ENCODE data around the gene FAM13A. TPM values are rescaled to one million over a fixed set of nuclear protein-coding genes. Genes with fewer than 3 reads are reported as not detected.

FAM13A gene
- polyA plus RNA-seq, 1 donor from 2014 or later = 4.0 TPM

GRCh38 chr4:88938138-88938537, 118.8 kb downstream of the FAM13A start:
- no peak overlapping the region for H3K4me2 ChIP-seq (ENCODE audit: low read length)

GRCh38 chr4:88937081-88937480, 119.9 kb downstream of the FAM13A start:
- no peak overlapping the region for H3K4me2 ChIP-seq (ENCODE audit: low read length)
- no peaks in the 10 kb centered on the region for H3K9me2 ChIP-seq (ENCODE audit: insufficient read depth, low read length)
- H3K9me3 ChIP-seq (ENCODE audit: low read length) = no peaks in the 10 kb centered on the region
- no peak overlapping the region for H3K9ac ChIP-seq (ENCODE audit: low read length)
- no peak overlapping the region for H3K4me3 ChIP-seq (ENCODE audit: low read length)
- H3K27me3 ChIP-seq (ENCODE audit: insufficient read depth, low read depth, low read length) = no peaks in the 10 kb centered on the region
- no peaks in the 10 kb centered on the region for H4K20me1 ChIP-seq (ENCODE audit: insufficient read depth)
- H3K79me2 ChIP-seq (replicated peaks; ENCODE audit: insufficient read depth, low read length) = no peaks in the 10 kb centered on the region
- H3F3A ChIP-seq (ENCODE audit: insufficient read depth, low read length, poor library complexity, severe bottlenecking) = no peaks in the 10 kb centered on the region
- no peaks in the 10 kb centered on the region for H3K36me3 ChIP-seq (ENCODE audit: insufficient read depth, low read length)
- TF ChIP-seq REST (IDR thresholded peaks at IDR 0.05; ENCODE audit: borderline replicate concordance) = no peak
- TF ChIP-seq TAF1 (IDR thresholded peaks at IDR 0.05; ENCODE audit: low read depth) = no peak
- no peak for TF ChIP-seq SMC3 (conservative IDR thresholded peaks at IDR 0.05; ENCODE audit: poor library complexity)
- TF ChIP-seq CTCF (IDR thresholded peaks at IDR 0.05; ENCODE audit: poor library complexity, severe bottlenecking) = no peak
- TF ChIP-seq MXI1 (conservative IDR thresholded peaks at IDR 0.05; ENCODE audit: poor library complexity, severe bottlenecking) = no peak
- TF ChIP-seq POLR2AphosphoS5 (IDR thresholded peaks at IDR 0.05) = no peak
- H2AFZ ChIP-seq (ENCODE audit: low read depth, low read length) = no peak overlapping the region
- no peak overlapping the region for H3K27ac ChIP-seq (ENCODE audit: low read length)

More at GRCh38 chr4:88938138-88938537, 118.8 kb downstream of the FAM13A start:
- H3K27me3 ChIP-seq (ENCODE audit: insufficient read depth, low read depth, low read length) = no peaks in the 10 kb centered on the region
- no peaks in the 10 kb centered on the region for H4K20me1 ChIP-seq (ENCODE audit: insufficient read depth)
- H3F3A ChIP-seq (ENCODE audit: insufficient read depth, low read length, poor library complexity, severe bottlenecking) = no peaks in the 10 kb centered on the region
- no peaks in the 10 kb centered on the region for H3K9me2 ChIP-seq (ENCODE audit: insufficient read depth, low read length)
- H3K79me2 ChIP-seq (replicated peaks; ENCODE audit: insufficient read depth, low read length) = no peaks in the 10 kb centered on the region
- no peaks in the 10 kb centered on the region for H3K9me3 ChIP-seq (ENCODE audit: low read length)
- no peak overlapping the region for H3K4me3 ChIP-seq (ENCODE audit: low read length)
- H3K27ac ChIP-seq (ENCODE audit: low read length) = no peak overlapping the region
- no peaks in the 10 kb centered on the region for H3K36me3 ChIP-seq (ENCODE audit: insufficient read depth, low read length)
- H3K9ac ChIP-seq (ENCODE audit: low read length) = no peak overlapping the region
- TF ChIP-seq SMC3 (conservative IDR thresholded peaks at IDR 0.05; ENCODE audit: poor library complexity) (no peak), POLR2AphosphoS5 (IDR thresholded peaks at IDR 0.05) (no peak), EZH2 (IDR thresholded peaks at IDR 0.05; ENCODE audit: borderline replicate concordance, insufficient read depth, low read length, poor library complexity, severe bottlenecking) (no peak), RAD21 (conservative IDR thresholded peaks at IDR 0.05) (no peak), CTCF (IDR thresholded peaks at IDR 0.05; ENCODE audit: poor library complexity, severe bottlenecking) (no peak), MXI1 (conservative IDR thresholded peaks at IDR 0.05; ENCODE audit: poor library complexity, severe bottlenecking) (no peak), EP300 (conservative IDR thresholded peaks at IDR 0.05; ENCODE audit: poor library complexity, severe bottlenecking) (no peak), REST (IDR thresholded peaks at IDR 0.05; ENCODE audit: borderline replicate concordance) (no peak), TAF1 (IDR thresholded peaks at IDR 0.05; ENCODE audit: low read depth) (no peak)
- no peak overlapping the region for H2AFZ ChIP-seq (ENCODE audit: low read depth, low read length)
